ENCODE results near the gene SLC1A4.

The SLC1A4 gene

DNA sequence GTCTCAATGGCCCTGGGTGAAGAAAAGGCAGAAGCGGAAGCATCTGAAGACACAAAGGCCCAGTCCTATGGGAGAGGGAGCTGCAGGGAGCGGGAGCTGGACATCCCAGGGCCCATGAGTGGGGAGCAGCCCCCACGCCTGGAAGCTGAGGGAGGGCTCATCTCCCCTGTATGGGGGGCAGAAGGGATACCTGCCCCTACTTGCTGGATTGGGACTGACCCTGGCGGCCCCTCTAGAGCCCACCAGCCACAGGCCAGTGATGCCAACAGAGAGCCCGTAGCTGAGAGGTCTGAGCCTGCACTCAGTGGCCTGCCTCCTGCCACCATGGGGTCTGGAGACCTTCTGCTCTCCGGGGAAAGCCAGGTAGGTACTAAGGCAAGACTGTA is 80.2 kb downstream of the SLC1A4 start:
- H3K4me1 ChIP-seq: peaks cover 65 to 77% (median 68%) of the 10 kb centered on the region in 10 experiments
- no peak overlapping the region; a peak in 2 of 20 replicates for H3K4me3 ChIP-seq
- H3K27me3 ChIP-seq: no peaks in the 10 kb centered on the region
- H3K36me3 ChIP-seq: peaks cover 39 to 53% (median 51%) of the 10 kb centered on the region in 11 experiments
- peaks cover 10 to 72% (median 52%) of the 10 kb centered on the region in 11 experiments for H4K20me1 ChIP-seq
- H3K9me3 ChIP-seq (replicated peaks in 1 of 11): no peaks in the 10 kb centered on the region
- peak overlapping the region; percentile 68 to 95 (median 82) for H3K4me2 ChIP-seq
- peak overlapping the region; percentile 43 to 76 (median 63) for H3K27ac ChIP-seq
- no peak for TF ChIP-seq Cebpa-rat (IDR thresholded peaks at IDR 0.05)
- peak overlapping the region in 9 of 11 experiments; percentile 1 to 60 (median 36); a peak in 8 of 22 replicates for H3K9ac ChIP-seq

DNA sequence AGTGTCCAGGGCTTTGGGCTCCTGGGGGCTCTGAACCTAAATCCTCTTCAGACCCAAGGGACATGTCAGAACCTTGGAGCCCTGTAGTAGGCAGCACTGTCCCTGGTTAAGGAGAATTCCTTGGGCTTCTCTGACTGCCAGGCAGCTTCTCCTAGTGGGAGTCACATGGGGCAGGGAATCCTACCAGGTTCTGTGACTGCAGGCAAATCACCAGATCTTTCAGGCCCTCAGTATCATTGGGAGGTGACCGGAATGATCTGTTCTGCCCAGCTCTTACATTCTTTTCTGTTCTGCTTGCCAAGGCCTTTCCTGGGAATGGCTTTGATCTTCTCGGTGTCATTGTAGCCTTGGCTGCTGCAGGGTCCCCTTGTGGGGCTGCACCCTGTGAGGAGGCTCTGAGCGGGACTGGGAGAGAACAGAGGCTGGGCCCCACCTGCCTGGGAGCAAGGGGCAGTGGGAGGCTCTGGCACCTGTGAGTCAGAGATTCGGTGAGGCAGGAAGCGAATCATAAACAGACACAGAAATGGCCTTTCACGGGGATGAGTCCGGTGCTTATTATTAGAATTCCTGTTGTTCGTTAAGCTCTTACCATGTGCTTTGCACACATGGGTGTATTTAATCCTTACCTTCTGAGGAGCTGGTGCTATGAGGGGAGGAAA is 81.1 kb downstream of the SLC1A4 start:
- peak overlapping the region; percentile 43 to 76 (median 63); a peak in 20 of 22 replicates for H3K27ac ChIP-seq
- no peak for TF ChIP-seq Cebpa-rat (IDR thresholded peaks at IDR 0.05)
- peak overlapping the region in 9 of 11 experiments; percentile 0 to 60 (median 34); a peak in 12 of 22 replicates for H3K9ac ChIP-seq
- peaks cover 47 to 61% (median 60%) of the 10 kb centered on the region in 11 experiments for H3K36me3 ChIP-seq
- peaks cover 57 to 74% (median 60%) of the 10 kb centered on the region in 10 experiments for H3K4me1 ChIP-seq
- peak overlapping the region; percentile 68 to 95 (median 82) for H3K4me2 ChIP-seq
- peaks cover 10 to 75% (median 50%) of the 10 kb centered on the region in 11 experiments for H4K20me1 ChIP-seq
- no peak overlapping the region for H3K4me3 ChIP-seq
- no peaks in the 10 kb centered on the region for H3K9me3 ChIP-seq (replicated peaks in 1 of 11)
- no peaks in the 10 kb centered on the region for H3K27me3 ChIP-seq

DNA sequence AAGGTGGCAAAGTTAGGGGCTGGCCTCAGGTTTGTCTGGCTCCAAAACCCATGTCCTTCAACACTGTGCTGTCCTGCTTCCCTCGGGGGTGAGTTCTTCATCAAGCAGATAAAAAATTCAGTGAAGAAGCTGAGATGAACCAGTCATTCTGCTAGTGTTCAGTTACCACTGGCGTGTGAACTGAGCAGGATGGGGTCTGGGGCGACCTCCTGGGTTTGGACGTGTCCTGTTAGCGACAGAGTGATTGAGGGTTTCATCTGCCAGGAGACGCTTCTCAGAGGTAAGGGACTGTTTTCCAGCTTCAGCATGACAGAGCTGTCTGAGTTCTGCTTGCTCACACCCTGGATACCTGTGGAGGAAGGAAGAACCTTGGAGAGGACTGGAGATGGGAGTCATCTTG is 81.7 kb downstream of the SLC1A4 start:
- Histone ChIP-seq H3K36me3 (peaks cover 51 to 67% (median 65%) of the 10 kb centered on the region in 11 experiments), H3K4me1 (peaks cover 51 to 72% (median 55%) of the 10 kb centered on the region in 10 experiments), H3K4me2 (peak overlapping the region; percentile 68 to 95 (median 82)), H3K9me3 (replicated peaks in 1 of 11) (no peaks in the 10 kb centered on the region), H4K20me1 (peaks cover 14 to 77% (median 53%) of the 10 kb centered on the region in 11 experiments; a peak in 21 of 22 replicates), H3K27me3 (no peaks in the 10 kb centered on the region), H3K27ac (peak overlapping the region in 10 of 11 experiments; percentile 21 to 76 (median 63); a peak in 16 of 22 replicates), H3K9ac (peak overlapping the region in 9 of 11 experiments; percentile 0 to 60 (median 34); a peak in 10 of 22 replicates), H3K4me3 (no peak overlapping the region)
- TF ChIP-seq Cebpa-rat (IDR thresholded peaks at IDR 0.05): no peak

DNA sequence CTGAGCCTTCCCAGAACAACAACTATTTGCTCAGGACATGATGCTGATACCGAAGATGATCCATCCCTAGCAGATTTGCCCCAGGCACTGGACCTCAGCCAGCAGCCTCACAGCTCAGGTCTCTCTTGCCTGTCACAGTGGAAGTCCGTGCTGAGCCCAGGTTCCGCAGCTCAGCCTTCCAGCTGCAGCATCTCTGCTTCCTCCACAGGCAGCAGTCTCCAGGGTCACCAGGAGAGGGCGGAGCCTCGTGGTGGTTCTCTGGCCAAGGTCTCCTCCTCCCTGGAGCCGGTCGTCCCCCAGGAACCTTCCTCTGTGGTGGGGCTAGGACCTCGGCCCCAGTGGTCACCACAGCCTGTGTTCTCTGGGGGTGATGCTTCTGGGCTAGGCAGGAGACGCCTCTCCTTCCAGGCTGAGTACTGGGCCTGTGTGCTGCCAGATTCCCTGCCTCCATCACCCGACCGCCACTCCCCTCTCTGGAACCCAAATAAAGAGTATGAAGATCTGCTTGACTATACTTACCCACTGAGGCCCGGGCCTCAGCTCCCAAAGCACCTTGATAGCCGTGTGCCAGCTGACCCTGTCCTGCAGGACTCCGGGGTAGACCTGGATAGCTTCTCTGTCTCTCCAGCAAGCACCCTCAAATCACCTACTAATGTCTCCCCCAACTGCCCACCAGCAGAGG is 82.4 kb downstream of the SLC1A4 start:
- Histone ChIP-seq H3K27me3 (no peaks in the 10 kb centered on the region), H3K27ac (peak overlapping the region in 2 of 11 experiments; percentile 21 to 76; a peak in 2 of 22 replicates), H3K9me3 (replicated peaks in 1 of 11) (no peaks in the 10 kb centered on the region), H3K4me2 (peak overlapping the region in 5 of 11 experiments; percentile 68 to 95 (median 83); a peak in 6 of 22 replicates), H3K9ac (0 out of 22 replicates have a peak overlapping the region, but pooled peaks of 1 of the 11 experiments have one; percentile 34), H3K4me3 (no peak overlapping the region), H3K4me1 (peaks cover 47 to 73% (median 53%) of the 10 kb centered on the region in 10 experiments), H3K36me3 (peaks cover 59 to 75% (median 73%) of the 10 kb centered on the region in 11 experiments), H4K20me1 (peaks cover 22 to 85% (median 61%) of the 10 kb centered on the region in 11 experiments; a peak in 21 of 22 replicates)
- no peak for TF ChIP-seq Cebpa-rat (IDR thresholded peaks at IDR 0.05)

DNA sequence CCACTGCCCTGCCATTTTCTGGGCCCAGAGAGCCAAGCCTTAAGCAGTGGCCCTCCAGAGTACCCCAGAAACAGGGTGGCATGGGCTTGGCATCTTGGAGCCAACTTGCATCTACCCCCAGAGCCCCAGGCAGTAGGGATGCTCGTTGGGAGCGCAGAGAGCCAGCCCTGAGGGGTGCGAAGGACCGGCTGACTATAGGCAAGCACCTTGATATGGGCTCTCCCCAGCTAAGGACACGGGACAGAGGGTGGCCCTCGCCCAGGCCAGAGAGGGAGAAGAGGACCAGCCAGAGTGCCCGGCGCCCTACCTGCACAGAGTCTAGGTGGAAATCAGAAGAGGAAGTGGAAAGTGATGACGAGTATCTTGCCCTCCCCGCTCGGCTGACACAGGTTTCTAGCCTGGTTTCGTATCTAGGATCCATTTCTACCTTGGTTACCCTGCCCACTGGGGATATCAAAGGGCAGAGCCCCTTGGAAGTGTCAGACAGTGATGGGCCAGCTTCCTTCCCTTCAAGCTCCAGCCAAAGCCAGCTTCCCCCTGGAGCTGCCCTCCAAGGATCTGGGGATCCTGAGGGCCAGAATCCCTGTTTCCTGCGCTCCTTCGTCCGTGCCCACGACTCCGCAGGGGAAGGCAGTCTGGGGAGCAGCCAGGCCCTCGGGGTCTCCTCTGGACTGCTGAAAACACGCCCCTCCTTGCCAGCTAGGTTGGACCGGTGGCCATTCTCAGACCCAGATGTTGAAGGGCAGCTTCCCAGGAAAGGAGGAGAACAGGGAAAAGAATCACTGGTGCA is 83.2 kb downstream of the SLC1A4 start:
- Histone ChIP-seq H3K36me3 (peaks cover 64 to 82% (median 78%) of the 10 kb centered on the region in 11 experiments), H3K9ac (no peak overlapping the region), H3K9me3 (replicated peaks in 1 of 11) (no peaks in the 10 kb centered on the region), H3K4me3 (no peak overlapping the region), H3K4me1 (peaks cover 40 to 72% (median 48%) of the 10 kb centered on the region in 10 experiments), H3K4me2 (peak overlapping the region in 1 of 11 experiments; percentile 92; a peak in 3 of 22 replicates), H4K20me1 (peaks cover 22 to 91% (median 68%) of the 10 kb centered on the region in 11 experiments; a peak in 21 of 22 replicates), H3K27ac (0 out of 22 replicates have a peak overlapping the region, but pooled peaks of 1 of the 11 experiments have one; percentile 76), H3K27me3 (no peaks in the 10 kb centered on the region)
- no peak for TF ChIP-seq Cebpa-rat (IDR thresholded peaks at IDR 0.05)

Measured in BLaER1 treated with 17β-estradiol and CSF1 and Interleukin-3, amounts not matched to agents 10 nM and 100 nM (cell line).